Femur (tissue), 1 donor: ENCODE data around the gene C1QTNF1.
"Not testable (repeated sequence)": the region's sequence is repeated elsewhere in the genome, so short reads cannot be mapped to it uniquely, and the experiment has no call there.

Experiments
- DNase-seq: peaks from one replicate; pipeline ENCODE4 v3.0.0-alpha.2; 2017

Gene C1QTNF1

DNA sequence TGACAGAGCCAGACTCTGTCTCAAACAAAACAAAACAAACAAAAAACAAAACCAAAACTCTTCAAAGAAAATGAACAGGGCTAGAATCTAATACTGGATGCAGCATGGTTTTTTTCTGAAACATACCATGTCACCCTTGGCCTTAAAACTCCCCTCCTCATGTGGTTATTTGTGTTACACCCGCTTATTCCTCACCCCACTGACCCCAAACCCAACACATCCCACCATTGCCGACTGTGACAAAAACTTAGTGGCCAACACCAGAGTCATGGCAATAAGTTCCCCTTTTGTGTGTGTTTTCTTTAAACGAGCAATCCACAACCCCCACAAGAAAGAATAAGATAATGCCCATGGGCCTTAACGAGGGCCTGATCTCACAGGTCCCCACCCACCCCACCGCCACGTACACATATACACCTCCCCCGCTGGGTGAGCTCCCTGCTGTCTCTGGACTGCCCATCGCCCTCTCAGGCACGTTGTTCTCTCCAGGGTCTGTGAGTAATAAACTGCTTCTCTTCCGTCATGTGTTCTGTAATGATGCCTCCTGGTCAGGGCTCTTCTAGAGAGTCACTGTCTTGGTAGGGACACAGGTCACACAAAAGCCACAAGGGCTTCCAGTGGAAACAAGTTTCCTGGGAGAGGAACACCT, 33.9 kb downstream of the C1QTNF1 start:
- DNase-seq: no peak

- DNase-seq: no peak
Observed at GRCh38 chr17:79062691-79063090, 38.7 kb downstream of the C1QTNF1 start.

GRCh38 chr17:79064026-79064425, 40.1 kb downstream of the C1QTNF1 start:
- DNase-seq: no peak

GRCh38 chr17:79065105-79065670, 41.2 kb downstream of the C1QTNF1 start:
- no peak for DNase-seq

- no peak for DNase-seq
Observed at GRCh38 chr17:79066963-79067362, 43.0 kb downstream of the C1QTNF1 start.

DNA sequence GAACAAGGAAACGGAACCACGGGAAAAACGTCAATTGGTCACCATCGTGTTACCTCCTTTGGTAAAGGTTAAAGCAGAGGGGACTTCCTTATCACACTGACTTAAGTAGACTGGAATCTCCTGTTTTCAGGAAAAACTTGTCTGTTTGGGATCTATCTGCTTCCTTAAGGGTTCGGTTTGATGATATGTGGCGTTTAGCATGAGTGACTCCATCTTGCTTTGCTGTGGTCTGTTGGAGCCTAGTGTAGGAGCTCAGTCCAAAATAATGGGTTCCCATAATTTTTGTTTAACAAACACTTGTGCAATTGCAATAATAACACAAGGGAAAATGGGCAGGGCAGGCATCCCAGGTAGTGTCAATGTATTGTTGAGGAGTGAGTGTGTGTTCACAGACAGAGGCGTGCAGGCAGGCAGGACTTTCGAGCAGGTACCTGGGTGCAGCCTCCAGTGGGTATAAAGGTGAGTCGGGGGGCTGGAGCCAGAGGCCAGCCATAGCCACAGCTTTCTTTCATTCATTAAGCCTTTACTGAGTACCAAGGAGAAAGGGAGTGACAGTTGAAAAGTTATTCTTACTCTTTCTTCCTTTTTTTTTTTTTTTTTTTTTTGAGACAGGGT, 46.4 kb downstream of the C1QTNF1 start:
- DNase-seq: no peak

DNA sequence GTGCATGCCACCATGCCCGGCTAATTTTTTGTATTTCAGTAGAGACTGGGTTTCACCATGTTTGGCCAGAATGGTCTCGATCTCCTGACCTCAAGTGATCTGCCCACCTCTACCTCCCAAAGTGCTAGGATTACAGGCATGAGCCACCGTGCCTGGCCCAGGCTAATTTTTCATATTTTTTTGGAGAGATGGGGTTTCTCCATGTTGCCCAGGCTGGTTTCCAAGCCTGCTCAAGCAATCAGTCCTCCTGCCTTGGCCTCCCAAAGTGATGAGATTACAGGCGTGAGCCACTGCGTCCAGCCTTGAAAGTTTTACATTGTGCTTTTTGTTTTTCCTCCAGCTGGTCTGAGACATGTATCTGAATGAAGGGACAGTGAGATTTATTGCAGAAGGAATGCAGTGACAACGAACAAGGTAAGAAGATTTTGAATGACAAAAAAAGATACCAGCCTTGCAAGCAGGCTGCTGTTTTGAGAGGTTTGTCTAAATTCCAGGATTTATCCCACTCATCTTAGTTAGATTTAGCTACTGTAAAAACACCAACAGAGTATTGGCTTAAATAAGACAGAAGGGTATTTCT, 47.3 kb downstream of the C1QTNF1 start:
- no peak for DNase-seq

DNA sequence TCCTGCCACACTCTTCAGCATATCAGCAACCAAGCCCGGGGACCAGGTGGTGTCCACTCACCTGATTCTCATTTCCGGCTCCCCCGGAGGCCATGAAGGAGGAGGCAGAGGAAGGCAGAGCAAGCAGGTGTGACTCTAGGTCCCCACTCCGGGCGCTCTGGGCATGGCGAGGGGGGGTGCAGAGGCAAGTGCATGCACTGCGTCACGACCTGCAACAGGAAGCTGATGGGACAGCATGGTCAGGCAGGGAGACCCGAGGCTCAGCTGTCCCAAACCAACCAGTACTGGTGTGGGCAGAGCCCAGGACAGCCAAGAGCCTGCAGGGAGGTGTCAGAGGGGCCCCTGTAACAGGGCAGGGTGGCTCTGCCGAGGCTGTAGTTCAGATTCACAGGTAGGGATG, 48.6 kb downstream of the C1QTNF1 start:
- no peak for DNase-seq

DNA sequence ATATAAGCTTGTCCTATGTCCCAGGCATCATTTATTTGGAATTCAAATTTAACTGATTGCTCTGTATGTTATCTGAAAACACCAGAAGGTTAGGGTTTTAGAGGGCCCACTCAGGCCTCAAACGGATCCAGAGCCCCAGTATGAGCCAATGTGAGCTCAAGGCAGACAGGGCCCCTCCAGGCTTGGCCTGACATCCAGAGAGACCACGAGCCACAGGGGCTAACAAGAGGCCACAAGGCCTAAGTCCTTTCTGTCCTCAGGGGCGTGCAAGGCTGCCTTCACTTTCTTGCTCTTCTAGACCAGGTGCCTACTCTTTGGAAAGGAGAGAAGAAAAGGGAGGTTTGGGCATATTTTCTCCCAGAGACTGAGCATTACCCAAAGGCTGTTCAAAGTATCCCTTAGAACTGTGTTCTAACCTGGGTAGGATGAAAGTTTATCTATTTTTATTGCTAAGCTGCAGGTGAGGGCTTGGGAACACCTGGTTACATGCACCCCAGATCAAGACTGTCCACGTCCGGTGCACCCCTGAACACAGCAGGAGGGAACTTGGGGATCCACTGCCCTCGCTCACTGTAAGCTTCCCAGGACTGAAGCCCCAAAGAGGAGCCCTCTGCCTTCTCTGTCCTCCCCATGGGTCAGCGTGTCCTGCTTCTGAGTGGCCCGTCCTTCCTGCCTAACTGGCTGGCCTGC, 49.2 kb downstream of the C1QTNF1 start:
- DNase-seq: no peak

- DNase-seq: peak; percentile 23
Observed at GRCh38 chr17:79073706-79074088, 49.7 kb downstream of the C1QTNF1 start.

DNA sequence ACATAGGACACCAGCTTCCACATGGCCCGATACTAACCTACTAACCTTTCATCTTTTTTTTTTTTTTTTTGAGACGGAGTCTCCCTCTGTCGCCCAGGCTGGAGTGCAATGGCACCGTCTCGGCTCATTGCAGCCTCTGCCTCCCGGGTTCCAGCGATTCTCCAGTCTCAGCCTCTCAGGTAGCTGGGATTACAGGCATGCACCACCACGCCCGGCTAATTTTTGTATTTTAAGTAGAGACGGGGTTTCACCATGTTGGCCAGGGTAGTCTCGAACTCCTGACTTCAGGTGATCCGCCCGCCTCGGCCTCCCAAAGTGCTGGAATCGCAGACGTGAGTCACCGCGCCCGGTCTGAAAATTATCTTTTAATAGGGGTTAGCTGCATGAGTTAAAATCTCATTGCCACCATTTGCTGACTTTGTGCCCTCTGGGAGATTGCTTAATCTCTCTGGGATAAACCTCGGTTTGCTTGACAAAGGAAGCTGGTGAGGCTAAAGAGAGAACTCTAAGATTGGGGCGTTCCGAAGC, 50.2 kb downstream of the C1QTNF1 start:
- DNase-seq: not testable (repeated sequence)

DNA sequence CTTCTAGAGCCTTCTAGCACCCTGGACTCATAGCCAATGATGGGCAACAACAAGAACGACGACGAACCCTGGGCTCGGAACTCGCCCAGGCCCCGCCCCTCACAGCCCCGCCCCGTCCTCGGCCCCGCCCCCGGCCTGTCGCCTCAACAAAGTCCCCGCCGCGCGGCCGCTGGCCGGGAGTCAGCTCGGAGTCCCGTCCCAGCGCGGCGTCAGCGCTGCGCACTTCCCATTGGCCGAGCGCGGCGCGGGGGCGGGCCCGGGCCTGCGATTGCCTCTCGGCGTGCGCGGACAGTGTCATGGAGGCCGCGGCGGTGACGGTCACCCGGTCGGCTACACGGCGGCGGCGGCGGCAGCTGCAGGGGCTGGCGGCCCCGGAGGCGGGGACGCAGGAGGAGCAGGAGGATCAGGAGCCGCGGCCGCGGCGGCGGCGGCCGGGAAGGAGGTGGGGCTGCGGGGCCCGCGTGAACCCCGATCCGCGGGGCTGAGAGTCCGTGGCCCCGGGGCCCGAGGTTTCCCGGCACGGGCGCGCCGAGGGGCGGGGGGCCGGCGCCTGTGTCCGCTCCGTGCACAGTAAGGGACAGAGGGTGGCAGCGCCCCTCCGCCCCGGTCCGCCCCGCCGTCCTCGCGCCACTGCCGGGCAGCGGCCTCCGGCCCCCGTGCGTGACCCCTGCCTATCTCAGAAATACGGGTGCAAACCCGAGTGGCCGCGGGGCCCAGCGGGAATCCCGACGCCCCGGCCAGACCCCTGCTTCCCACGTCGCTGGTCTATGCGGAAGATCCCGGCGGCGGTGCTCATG, 50.9 kb downstream of the C1QTNF1 start, which contains the start of gene ENGASE:
TSS of gene ENGASE (plus strand) at position 176 of the 797 bp plus-strand sequence. CDS start at position 297, 121 bp downstream.
- peak; percentile 95 for DNase-seq

DNA sequence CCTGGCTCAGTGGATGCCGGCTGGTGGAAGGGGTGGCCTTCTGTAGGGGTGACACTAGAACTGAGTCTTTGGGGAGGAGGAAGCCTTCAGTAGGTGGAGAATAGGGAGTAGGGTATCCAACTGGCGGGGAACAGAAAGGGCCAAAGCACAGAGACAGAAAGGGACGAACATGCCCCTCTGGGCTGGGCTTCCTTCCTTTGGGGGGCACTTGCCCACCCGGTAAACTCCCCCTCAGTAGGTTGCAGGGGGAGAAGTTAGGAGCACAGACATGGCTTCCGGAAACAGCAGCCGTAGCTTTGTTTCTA, 51.4 kb downstream of the C1QTNF1 start:
- DNase-seq: no peak

DNA sequence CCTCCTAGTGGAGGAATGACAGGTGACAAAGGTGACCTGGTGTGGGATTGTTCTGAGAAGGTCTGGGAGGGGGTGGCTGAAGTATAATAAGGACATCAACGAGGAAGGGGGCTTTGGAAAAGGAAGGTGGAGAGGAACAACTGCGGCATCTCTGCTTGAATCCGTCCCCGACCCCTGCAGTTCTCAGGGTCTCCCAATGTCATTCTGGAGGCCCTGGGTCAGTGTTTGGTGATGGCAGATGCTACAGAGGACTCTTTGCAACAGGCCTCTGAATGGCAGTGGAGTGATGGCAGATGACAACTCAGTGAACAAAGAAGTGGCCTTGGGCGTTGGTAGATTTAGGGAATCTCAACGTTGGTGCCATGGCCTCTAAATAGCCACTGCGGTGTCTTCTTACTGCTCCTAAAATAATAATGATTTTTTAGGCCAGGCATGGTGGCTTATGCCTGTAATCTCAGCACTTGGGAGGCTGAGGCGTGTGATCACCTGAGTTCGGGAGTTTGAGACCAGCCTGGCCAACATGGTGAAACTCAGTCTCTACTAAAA, 52.0 kb downstream of the C1QTNF1 start:
- no peak for DNase-seq

DNA sequence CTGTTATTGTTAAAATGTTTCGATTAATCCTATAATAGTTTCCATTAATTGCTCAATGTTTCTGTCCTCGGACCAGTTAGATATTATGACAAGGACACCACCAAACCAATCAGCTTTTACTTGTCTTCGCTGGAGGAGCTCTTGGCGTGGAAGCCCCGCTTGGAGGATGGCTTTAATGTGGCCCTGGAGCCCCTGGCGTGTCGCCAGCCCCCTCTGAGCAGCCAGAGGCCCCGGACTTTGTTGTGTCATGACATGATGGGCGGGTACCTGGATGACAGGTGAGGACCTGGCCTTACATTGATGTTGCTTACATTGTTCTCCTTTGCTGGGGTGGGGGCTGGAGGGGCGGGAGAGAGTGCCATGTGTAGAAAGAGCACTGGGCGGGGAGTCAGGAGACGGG, 53.6 kb downstream of the C1QTNF1 start:
- no peak for DNase-seq

- no peak for DNase-seq
Observed at GRCh38 chr17:79078476-79079190, 54.7 kb downstream of the C1QTNF1 start.

- no peak for DNase-seq
Observed at GRCh38 chr17:79079421-79080200, 55.6 kb downstream of the C1QTNF1 start.

- DNase-seq: no peak
Observed at GRCh38 chr17:79080349-79080748, 56.4 kb downstream of the C1QTNF1 start.

DNA sequence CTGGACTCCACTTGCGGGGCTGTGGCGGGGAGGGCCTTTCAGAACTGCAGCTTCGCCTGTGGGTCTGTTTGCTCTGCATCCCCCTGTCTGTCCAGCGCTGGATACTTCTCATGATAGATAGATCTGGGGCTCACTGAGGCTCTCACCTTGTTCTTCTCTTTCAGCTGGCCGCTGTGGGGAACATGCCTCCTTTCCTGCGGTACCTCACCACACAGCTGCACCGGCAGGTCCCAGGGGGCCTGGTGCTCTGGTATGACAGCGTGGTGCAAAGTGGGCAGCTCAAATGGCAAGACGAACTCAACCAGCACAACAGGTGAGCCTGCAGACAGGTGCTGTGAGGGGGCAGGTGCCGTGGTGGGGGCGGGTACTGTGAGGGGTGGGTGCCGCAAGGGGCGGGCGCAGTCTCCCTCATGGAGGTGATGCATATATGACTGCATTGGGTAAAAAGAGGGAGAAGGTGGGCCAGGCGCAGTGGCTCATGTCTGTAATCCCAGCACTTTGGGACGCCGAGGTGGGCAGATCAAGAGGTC, 56.9 kb downstream of the C1QTNF1 start:
- peak; percentile 8 for DNase-seq

- DNase-seq: peak; percentile 15
Observed at GRCh38 chr17:79081571-79082276, 57.8 kb downstream of the C1QTNF1 start.
